GOT3 (cell line): ENCODE measurements around the gene AFAP1.

ENCODE experiments used
- DNase-seq: peaks from one replicate; lab custom pipeline; 2025; ENCODE audit warnings: mixed read lengths; lab: John Stamatoyannopoulos, UW

Gene AFAP1

GRCh38 chr4:7782783-7783182 lies 156.9 kb downstream of the AFAP1 start:
- no peak for DNase-seq

- no peak for DNase-seq
Measured at GRCh38 chr4:7781993-7782392, 157.7 kb downstream of the AFAP1 start.

- no peak for DNase-seq
Measured at GRCh38 chr4:7781366-7781765, 158.3 kb downstream of the AFAP1 start.

- no peak for DNase-seq
Measured at GRCh38 chr4:7780751-7781348, 158.8 kb downstream of the AFAP1 start.

GRCh38 chr4:7779432-7779768 lies 160.3 kb downstream of the AFAP1 start:
- no peak for DNase-seq

GRCh38 chr4:7778510-7779431 lies 160.9 kb downstream of the AFAP1 start:
- no peak for DNase-seq

- no peak for DNase-seq
Measured at GRCh38 chr4:7777871-7778509, 161.7 kb downstream of the AFAP1 start.

GRCh38 chr4:7777017-7777710 lies 162.5 kb downstream of the AFAP1 start:
- no peak for DNase-seq

GRCh38 chr4:7775396-7775795 lies 164.3 kb downstream of the AFAP1 start:
- DNase-seq: no peak

- no peak for DNase-seq
Measured at GRCh38 chr4:7774301-7775294, 165.1 kb downstream of the AFAP1 start.

- DNase-seq: no peak
Measured at GRCh38 chr4:7773401-7774180, 166.1 kb downstream of the AFAP1 start.

- no peak for DNase-seq
Measured at GRCh38 chr4:7772711-7773385, 166.8 kb downstream of the AFAP1 start.

GRCh38 chr4:7771541-7772507 lies 167.8 kb downstream of the AFAP1 start:
- DNase-seq: no peak

- DNase-seq: no peak
Measured at GRCh38 chr4:7771056-7771455, 168.6 kb downstream of the AFAP1 start.

GRCh38 chr4:7770224-7771050 lies 169.2 kb downstream of the AFAP1 start:
- DNase-seq: no peak

GRCh38 chr4:7769396-7770223 lies 170.1 kb downstream of the AFAP1 start:
- no peak for DNase-seq

- no peak for DNase-seq
Measured at GRCh38 chr4:7768736-7769135, 170.9 kb downstream of the AFAP1 start.
